Activated CD4-positive, alpha-beta T cell treated with anti-CD3 and anti-CD28 coated beads, Interleukin-2, Interleukin-4, amounts not matched to agents 100 ng/mL and 50 ng/mL, durations not matched to agents 16 hours and 8 hours (primary cell): ENCODE results near the gene PPP1R12A.

Experiments used
- DNase-seq: peaks from one replicate; pipeline ENCODE4 v3.0.0-alpha.2; 2020; ENCODE audit warnings: low spot score

PPP1R12A gene

DNA sequence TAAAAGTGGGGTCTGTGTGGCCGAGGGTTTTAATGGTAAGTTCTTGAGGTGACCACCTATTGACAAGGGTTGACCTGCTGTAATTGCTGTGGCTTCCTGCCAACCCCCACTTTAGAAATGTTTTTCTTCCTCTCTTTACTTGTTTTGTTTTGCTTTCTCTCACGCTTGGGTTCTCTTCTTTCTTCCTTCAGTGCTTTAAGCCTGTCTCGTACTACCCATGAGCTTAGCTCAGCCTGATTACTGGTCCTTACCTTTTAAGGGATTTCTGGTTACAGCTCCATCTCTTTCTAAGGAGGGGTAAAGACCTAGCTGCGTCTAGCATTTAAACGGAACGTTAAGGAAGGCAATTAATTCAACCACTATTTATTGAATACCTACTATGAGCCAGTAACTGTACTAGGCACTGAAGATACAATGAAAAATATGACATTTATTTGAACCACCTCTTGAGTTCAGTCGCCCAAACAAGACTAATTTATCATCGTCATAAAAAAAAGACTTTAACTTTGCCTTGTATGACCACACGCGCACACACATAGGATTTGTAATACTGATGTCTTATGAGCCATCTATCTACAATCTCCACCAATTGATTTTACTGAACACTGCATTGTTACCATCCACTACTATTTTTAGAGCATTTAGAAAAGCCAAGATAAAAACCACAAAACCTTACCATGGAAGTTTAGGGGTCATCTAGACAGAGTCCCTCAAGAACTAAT, 888 bp upstream of the PPP1R12A start:
- no peak for DNase-seq

DNA sequence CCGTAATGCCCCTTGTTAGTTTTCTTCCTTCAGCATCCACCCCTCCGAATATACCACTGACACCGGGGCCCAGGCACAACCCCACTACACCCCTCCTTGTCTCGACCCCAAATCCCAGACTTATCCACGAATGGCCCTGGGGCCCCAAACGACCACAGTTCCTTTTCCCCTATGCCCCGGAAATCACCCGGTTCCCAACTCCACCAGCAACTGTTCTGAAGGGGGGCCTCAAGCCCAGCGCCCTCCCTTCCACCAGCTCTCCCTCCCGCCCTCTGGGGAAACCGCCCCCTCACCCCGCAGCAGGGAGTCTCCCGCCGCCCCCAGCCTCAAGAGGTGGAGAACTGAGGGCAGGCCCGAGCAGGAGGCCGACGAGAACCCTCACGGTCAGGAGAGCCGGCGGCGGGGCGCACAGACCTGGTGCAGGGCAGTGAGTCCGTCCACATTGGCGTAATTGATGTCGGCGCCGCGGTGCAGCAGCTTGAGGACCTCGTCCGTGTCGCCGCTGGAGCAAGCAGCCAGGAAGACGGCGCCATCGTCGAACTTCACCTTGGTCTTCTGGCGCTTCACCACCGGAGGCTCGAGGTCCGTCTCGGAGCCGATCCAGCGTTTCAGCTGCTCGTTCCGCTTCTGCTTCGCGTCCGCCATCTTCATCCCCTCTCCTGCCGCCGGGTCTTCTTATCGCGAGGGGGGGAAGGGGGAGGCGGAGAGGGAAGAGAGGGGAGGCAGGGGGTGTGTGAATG, 446 bp downstream of the PPP1R12A start:
- DNase-seq: peak; percentile 37

DNA sequence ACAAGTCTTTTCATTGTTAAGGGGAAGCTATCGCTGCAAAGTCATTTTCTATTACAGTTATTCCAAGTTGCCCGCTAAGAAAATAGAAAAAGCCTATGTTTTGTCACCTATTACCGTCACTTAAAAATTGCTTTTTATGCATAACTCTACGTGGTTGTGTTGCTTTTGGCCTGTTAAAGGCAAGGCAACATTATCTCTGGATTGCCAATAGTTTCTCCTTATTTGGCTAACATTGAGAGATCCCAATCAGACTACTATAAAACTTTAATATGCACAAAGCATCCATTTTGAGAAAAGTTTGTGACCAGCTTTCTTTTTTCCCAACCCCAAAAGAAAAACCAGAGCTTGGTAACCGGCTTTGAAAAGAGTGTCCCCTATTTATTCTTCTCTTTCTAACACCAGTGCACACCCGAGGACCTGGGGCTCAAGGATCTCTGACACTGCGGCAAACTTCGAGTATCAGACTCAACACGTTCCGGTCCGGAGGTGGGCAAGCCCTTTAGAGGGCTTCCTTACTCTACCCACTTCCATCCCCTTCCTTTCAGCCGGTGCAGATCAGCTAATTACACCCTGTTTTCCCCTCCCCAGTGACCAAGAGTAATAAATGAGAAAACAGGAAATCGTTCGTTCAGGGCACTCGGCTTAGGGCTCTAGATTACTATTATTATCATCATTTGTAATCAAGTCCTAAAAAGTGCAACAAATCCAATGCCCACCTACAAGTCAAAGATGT, 1.2 kb downstream of the PPP1R12A start:
- DNase-seq: peak; percentile 35

DNA sequence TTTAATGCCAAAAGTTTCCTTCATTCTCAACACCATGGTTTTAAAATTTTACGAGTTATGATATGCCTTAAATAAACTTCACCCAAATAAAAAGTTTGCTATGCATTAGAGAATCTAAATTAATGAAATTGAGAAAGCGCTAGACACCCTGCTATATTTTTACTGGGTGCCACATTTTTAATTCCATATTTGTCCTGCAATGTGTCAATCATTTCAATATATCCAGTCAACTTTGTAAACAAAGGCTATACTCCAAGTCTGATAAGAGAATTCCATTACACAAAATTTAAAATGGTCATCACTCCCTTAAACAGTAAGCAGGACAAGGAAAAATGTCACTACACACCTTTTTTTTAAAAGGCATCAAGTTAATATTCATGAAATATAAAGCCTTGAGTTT, 1.9 kb downstream of the PPP1R12A start:
- no peak for DNase-seq

DNA sequence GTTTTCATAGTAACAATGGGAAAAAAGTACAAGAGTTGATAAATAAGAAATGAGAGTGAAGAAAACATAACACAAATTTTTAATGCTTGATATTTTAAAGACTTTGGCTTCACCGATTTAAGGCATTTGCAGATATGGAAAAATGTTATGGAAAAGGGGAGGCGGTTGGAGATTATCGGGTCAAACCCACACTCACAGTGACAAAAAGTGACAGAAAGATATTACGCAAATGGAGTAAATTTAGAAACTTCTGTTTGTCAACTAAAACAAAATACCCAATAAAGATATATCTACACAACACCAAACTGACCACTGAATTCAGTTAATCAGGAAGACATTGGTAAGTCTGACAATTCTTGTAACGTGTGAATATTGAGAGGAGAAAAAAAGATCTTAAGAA, 2.5 kb downstream of the PPP1R12A start:
- DNase-seq: no peak

DNA sequence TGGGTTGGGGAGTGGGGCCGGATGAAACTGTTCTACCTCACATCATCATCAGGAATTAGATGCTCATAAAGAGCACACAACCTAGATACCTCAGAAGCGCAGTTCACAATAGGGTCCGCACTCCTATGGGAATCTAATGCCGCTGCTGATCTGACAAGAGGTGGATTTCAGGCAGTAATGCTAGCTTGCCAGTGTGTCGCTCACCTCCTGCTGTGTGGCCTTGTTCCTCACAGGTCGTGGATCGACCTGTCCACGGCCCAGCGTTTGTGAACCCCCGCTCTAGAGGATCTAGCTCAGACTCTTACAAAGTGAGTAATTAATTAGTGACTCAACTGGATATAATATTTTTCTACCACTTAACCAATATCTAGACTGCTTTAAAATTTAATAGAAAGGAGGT, 5.8 kb downstream of the PPP1R12A start:
- no peak for DNase-seq

DNA sequence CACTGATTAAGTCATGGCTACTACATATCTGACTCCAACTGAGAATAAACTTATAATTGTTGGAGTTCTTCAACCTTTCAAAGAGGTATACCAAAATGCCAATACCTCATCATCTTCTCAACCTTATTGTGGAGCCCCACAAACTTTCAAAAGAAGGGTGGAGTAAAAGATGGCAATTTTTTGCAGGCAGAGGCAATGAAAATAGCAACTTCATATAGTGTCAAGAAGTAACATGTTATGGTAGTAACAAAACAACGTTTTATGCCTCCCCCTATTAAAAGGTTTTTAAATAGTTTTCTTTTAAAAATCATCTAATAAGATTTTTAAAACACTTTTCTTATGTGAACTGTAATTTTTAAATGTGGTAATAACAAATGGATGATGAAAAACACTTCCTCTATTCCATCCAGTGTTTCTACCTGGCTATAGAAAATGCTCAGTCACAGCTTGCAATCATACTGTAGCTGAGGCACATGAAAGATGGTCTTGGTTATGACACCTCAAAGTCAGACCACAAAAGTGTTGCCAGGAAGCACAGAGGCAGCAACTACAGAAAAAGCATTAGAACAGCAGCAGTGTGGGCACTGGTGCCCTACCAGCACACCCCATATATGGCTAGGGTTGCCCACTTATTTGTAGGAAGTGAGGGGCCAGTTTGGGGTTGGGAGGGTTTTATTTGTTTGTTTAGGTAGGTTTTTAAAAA, 7.0 kb downstream of the PPP1R12A start:
- DNase-seq: peak; percentile 88

DNA sequence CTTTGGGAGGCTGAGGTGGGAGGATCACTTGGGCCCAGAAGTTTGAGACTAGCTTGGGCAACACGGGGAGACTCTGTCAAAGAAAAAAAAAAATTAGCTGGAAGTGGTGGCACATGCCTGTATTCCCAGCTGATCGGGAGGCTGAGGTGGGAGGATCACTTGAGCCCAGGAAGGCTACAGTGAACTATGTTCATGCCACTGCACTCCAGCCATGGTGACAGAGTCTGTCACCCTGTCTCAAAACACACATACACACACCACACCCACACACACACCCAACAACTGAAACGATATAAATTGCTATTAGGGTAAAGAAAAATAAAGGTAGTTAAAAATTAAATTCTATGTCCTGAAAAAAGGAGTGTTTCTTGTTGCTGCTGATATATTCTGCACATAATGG, 7.9 kb downstream of the PPP1R12A start:
- DNase-seq: no peak

DNA sequence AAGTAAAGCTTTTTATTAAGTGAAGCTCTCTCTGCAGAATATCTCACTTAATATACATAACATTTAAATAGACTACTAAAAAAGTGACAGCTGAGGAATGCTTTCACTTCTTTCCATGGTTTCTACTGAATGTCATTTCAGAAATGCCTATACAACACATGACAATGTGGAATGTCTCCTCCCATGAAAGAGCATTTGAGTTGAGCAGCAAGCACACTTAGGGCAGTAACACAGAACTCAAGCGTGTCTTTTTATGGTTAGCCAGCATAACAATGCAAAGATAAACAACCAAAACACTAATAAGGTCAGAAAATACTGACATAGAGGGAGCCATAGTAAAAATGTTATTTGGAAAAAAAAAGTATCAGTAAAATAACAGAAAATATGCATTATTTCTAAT, 9.4 kb downstream of the PPP1R12A start:
- no peak for DNase-seq

DNA sequence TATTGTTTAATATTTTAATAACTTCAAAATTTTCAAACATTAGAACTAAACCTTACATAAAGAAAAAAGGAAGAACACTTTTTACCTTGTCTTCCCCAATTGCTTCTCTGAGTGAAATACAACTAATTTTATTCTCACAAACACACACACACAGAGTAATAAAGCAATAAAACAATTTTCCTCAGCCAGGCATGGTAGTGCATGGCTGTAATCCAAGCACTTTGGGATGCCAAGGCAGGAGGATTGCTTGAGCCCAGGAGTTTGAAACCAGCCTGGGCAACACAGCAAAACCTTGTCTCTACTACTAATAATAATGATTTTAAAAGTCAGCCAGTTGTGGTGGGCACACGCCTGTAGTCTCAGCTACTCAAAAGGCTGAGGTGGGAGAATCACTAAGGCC, 13.1 kb downstream of the PPP1R12A start:
- DNase-seq: no peak

DNA sequence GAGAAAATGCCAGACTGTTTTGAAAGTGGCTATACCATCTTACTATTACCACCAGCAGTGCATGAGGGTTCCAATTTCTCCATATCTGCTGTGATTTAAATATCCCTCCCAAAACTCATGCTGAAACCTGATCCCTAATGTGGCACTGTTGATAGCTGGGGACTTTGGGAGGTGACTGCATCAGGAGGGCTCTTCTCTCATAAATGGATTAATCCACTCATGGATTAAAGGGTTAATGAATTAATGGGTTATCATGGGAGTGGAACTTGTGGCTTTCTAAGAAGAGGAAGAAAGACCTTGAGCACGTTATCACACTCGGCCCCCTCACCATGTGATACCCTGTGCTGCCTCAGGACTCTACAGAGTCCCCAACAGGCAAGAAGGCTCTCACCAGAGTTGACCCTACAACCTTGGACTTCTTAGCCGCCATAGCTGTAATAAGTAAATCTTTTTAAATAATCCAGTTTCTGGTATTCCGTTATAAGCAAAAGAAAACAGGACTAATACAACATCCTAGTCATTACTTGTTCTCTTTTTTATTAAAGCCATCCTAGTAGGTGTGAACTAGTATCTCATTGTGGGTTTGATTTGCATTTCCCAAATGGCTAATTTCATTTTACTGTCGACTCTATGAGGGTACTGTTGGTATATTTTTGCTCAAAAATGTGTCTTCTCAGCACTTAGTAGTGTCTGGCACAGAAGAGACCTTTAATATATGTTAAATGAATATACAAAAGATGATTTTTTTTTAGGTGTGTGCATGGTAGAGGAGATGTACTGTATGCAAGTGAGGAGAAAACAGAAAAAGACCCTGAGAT, 14.3 kb downstream of the PPP1R12A start:
- DNase-seq: no peak

DNA sequence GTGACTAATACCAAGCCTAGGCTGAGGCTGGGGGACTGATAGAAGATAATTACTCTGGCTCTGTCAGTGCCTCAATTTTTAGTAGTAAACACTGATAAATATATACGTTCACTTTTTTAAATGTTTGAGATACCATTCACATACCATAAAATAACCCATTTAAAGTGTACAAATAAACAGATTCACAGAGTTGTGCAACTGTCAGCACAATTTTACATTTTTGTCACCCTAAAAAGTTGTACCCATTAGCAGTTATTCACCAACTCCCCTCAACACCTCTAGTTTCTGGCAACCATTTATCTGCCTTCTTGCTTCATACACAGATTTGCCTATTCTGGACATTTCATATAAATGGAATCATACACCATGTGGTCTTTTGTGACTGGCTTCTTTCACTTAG, 15.1 kb downstream of the PPP1R12A start:
- no peak for DNase-seq

DNA sequence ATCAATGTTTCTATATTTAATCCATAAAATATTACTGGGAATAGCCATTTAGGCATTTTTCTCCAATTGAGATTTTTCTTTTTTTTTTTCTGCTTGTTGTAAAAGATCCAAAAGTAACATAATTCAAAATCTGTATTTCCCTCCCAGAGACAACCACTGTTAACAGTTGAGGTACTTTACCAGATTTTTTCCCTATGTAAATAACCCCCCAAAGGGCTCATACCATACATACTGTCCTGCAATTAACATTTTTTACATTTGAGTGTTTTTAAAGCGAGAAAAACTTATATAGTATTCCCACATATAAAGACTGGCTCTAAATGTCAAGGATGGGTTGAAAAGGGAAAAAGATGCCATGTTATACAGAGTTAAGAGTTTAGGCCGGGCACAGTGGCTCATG, 18.1 kb downstream of the PPP1R12A start:
- no peak for DNase-seq

DNA sequence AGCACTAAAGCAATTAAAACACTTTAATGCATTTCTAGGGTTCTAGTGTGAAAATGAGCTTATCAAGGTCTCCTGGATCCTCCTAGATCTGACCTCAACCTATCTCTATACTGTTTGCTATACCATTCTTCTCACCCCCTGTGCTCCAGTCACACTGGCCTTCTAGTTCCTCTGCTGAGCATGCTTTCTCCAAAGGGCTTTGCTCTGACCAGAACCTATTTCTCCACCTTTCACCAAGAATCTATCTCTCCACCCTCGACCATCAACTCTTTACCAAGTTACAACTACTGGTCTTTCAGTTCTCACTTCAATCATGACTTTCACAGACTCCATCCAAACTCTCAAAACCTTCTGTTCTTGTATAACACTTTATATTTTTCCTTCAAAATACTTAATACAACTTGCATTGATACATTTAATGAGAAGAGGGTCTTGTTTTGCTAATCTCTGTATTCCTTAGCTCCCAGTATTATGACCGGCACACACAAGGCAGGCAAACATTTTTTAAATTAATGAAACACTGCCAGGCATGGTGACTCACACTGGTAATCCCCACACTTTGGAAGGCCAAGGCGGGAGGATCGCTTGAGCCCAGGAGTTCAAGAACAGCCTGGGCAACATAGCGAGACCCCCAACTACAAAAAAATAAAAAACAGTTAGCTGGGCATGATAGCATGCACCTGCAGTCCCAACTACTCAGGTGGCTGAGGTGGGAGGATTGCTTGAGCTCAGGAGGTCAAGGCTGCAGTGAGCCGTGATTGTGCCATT, 22.8 kb downstream of the PPP1R12A start:
- no peak for DNase-seq

DNA sequence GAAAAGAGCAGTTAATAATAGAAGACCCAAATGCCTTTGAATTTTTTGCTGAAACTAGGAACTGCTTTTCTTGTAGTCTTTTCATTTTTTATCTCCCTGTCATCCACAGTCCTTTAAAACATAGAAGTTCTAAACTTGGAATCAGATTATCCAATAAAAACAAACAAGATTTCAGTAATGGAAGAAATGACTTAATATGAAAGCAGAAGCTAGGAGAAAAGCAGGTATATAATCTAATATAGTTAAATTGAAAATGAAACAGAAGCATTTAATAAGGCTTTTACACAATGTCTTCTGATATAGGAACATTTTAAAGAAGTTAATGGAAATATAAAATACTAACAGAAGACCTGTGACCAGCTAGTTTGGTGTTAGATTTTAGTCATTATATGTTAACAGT, 26.5 kb downstream of the PPP1R12A start:
- DNase-seq: no peak

DNA sequence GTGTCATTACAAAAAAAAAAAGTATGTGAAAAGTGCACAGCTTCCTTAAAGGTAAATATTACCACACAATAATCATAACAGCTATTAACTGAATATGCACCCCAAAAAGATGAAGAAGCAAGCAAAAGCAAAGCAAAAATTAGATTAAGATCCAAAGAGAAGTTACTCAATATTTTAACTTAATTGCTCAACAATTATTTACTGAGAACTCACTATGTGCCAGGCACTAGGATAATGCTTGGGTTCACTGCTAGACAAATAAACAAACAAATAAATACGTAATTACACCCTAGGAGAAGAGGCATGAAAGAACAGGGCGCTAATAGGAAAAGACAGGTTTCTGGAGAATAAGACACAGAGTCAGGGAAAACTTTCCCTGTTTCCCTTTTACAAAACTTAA, 33.4 kb downstream of the PPP1R12A start:
- DNase-seq: no peak

DNA sequence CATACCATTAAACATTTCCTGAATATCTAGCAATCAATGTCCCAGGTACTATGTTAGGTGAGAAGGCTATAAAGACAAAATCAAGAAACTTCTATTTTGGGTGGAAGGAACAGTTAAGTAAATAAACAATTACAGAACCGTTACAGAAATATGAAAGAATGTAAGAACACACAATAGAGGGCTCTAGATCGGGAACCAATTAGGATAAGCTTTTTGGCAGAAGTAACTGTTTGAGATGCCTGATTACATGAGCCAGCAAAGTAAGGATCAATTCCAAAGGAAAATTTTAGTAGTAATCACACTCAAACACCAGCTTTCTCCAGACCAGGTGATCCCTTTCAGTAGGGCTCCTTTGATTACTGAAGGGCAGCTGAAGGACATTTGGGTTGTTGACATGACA, 33.9 kb downstream of the PPP1R12A start:
- DNase-seq: no peak

DNA sequence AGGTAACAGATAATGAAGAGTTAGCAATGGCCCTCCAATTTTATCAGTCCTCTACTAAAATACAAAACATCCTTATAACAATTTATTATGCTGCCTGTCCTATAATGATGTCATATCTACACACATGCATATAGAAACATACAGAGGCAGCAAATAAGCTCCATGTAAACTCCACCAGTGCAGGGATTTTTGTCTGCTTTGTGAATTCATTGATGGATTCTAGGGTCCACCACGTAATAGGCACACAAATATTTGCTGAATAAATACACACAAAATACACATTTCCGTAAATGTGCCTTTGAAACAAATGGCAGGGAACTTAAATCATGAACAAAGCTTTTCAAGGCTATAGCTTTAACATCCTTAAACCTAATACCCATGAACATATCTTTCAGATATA, 34.7 kb downstream of the PPP1R12A start:
- DNase-seq: no peak

DNA sequence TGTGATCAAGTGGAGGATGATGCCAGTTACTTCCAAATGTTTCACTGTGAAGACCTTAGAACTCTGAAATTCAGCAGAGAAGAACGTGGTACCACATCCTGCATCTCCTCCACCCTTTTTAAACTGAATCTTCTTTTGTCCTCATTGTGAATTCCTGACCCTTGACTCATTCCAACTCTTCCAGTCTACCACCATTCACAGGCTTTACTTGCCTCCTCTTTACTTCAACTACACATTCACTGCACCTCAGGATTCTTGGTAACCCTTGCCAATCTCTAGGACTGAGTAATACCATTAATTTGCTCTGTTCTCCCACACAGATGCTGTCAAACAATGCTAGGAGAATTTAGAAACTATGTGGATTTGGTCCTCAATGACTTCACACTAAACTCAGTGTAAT, 37.3 kb downstream of the PPP1R12A start:
- DNase-seq: no peak

DNA sequence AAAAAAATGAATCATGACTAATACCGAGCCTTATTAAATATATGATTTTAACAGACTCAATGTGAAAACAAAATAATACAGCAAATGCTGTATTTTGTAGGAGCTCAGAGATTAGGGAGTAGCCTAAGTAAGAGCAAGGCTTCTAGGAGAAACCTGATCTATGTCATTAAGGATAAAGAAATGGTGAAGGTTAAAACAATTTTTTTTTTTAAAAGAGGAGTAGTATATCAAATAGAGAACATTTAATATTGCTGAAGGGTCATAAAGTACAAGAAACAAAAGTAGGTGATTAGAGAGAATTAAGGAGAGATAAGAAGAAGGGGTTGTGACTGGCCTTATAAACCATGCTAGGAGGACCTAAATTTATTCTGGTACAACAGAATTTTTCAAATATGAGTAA, 39.1 kb downstream of the PPP1R12A start:
- DNase-seq: no peak

DNA sequence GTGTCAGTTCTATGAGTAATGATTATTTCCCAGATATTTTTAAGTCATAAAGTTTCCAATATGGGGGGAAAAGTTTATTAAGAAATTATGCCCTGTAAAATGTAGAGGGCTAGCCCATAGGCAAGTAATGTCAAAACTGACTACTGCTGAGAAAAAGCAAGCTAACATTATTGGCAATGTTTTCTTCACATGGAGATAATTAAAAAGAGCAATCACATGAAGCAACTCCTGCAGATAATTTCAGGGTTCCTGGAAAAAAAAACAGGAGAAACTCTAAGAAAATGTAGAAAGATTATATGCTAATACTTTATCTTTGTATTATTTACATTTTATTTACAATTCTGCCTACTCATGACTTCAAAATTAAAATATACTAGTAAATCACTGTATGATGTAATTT, 39.8 kb downstream of the PPP1R12A start:
- no peak for DNase-seq
